ENCODE data around the gene STK24.
A peak's percentile ranks its signal among the peaks of the same experiment; 100 is the strongest.

The STK24 gene

GRCh38 chr13:98468929-98469328 is 108.0 kb downstream of the STK24 start:
- no peak overlapping the region for H3K27ac ChIP-seq
- no peak for TF ChIP-seq CTCF (conservative IDR thresholded peaks at IDR 0.05)

GRCh38 chr13:98468361-98468760 is 108.5 kb downstream of the STK24 start:
- no peak overlapping the region for H3K27ac ChIP-seq
- TF ChIP-seq CTCF (conservative IDR thresholded peaks at IDR 0.05), result peak; percentile 22

GRCh38 chr13:98467263-98467985 is 109.5 kb downstream of the STK24 start:
- H3K27ac ChIP-seq, result no peak overlapping the region
- TF ChIP-seq CTCF (conservative IDR thresholded peaks at IDR 0.05), result no peak

- no peak overlapping the region for H3K27ac ChIP-seq
- peak; percentile 70 for TF ChIP-seq CTCF (conservative IDR thresholded peaks at IDR 0.05)
These were observed 110.2 kb downstream of the STK24 start for GRCh38 chr13:98466634-98467236.

GRCh38 chr13:98462946-98463345 is 114.0 kb downstream of the STK24 start:
- H3K27ac ChIP-seq, result no peak overlapping the region
- no peak for TF ChIP-seq CTCF (conservative IDR thresholded peaks at IDR 0.05)

GRCh38 chr13:98462241-98462882 is 114.5 kb downstream of the STK24 start:
- TF ChIP-seq CTCF (conservative IDR thresholded peaks at IDR 0.05), result no peak
- no peak overlapping the region for H3K27ac ChIP-seq

- no peak overlapping the region for H3K27ac ChIP-seq
These were observed 115.2 kb downstream of the STK24 start for GRCh38 chr13:98461486-98462240.

More at GRCh38 chr13:98461486-98462240, 115.2 kb downstream of the STK24 start:
- no peak for TF ChIP-seq CTCF (conservative IDR thresholded peaks at IDR 0.05)

Data from VCaP (cell line).